Gastrocnemius medialis (tissue), 4 donors: ENCODE results near the gene ADAMTS4. TPM values are rescaled to one million over a fixed set of nuclear protein-coding genes. Genes with fewer than 3 reads are reported as not detected.

Source experiments
- ATAC-seq, 2 donors: fragments of 150-250 bp; one replicate each; pipeline ENCODE4 v1.9.1; 2016
- DNase-seq, 2 donors: peaks; one replicate each; pipeline ENCODE4 v3.0.0-alpha.2; 2019
- H3K27ac ChIP-seq, 4 donors: fragments of 200-600 bp; sonication (generic); 1 replicate in 1 of 4; 2 replicates in 3 of 4; pipeline ENCODE4 v1.5.1; 2016 to 2018; ENCODE audit warnings: mild to moderate bottlenecking in 2 of 4, moderate library complexity in 1 of 4
- H3K27me3 ChIP-seq, 3 donors: fragments of 200-600 bp; sonication (generic) in 2 of 3; 1 replicate in 1 of 3; 2 replicates in 2 of 3; pipeline versions ENCODE4 v1.5.1 to v1.6.0; 2016 to 2019; ENCODE audit warnings: mild to moderate bottlenecking in 1 of 3, moderate library complexity in 1 of 3
- H3K36me3 ChIP-seq, 2 donors: fragments of 200-600 bp; sonication (generic) in 1 of 2; one replicate each; pipeline ENCODE4 v1.5.1; 2017 to 2018
- H3K4me1 ChIP-seq, 2 donors: fragments of 200-600 bp; sonication (generic) in 1 of 2; one replicate each; pipeline ENCODE4 v1.5.1; 2016 to 2017; ENCODE audit warnings: mild to moderate bottlenecking in 2 of 2
- H3K4me3 ChIP-seq, 4 donors: fragments of 200-600 bp; sonication (generic) in 3 of 4; 1 replicate in 1 of 4; 2 replicates in 3 of 4; pipeline ENCODE4 v1.5.1; 2016 to 2019; ENCODE audit warnings: mild to moderate bottlenecking in 2 of 4
- H3K9me3 ChIP-seq, 3 donors: fragments of 200-600 bp; sonication (generic) in 2 of 3; 1 replicate in 1 of 3; 2 replicates in 2 of 3; pipeline ENCODE4 v1.5.1; 2016 to 2019
- CTCF ChIP-seq, 5 experiments: fragments of 450-650 bp in 3 of 5; fragments of 200-600 bp in 2 of 5; sonication (generic) in 2 of 5; IDR thresholded peaks in 4 of 5; conservative IDR thresholded peaks in 1 of 5; 1 replicate in 4 of 5; 2 replicates in 1 of 5; pipeline ENCODE4 v1.5.1; 2016 to 2019; ENCODE audit warnings: antibody characterized with exemption in 5 of 5, mild to moderate bottlenecking in 3 of 5, moderate library complexity in 3 of 5
- POLR2A ChIP-seq, 2 donors: fragments of 450-650 bp; IDR thresholded peaks; one replicate each; pipeline ENCODE4 v1.6.1; 2017; ENCODE audit warnings: antibody characterized with exemption in 2 of 2, mild to moderate bottlenecking in 2 of 2, moderate library complexity in 2 of 2
- in situ Hi-C, 4 donors: fragments of 200-750 bp; cut with MboI; loops; one replicate each; pipeline versions ENCODE4 v1.15.0 to v1.8.0; 2017; ENCODE audit warnings: low sequenced_read_pairs in 4 of 4
- intact Hi-C: fragments of 100-400 bp; cut with DNase I; formaldehyde crosslinking; loops from one replicate; pipeline ENCODE4 v1.15.1; 2023; ENCODE audit warnings: low total_unique reads
- total RNA-seq, 4 donors: library from RNA; depleted of rRNA; stranded (reverse); fragments of >200 nt; gene quantifications; one replicate each; pipeline versions ENCODE4 v1.1.0 to v1.2.3, GENCODE V29; 2016

Gene ADAMTS4
- total RNA-seq, 4 donors from 2014 or later = 1.2 to 12.4 (median 5.2) TPM

DNA sequence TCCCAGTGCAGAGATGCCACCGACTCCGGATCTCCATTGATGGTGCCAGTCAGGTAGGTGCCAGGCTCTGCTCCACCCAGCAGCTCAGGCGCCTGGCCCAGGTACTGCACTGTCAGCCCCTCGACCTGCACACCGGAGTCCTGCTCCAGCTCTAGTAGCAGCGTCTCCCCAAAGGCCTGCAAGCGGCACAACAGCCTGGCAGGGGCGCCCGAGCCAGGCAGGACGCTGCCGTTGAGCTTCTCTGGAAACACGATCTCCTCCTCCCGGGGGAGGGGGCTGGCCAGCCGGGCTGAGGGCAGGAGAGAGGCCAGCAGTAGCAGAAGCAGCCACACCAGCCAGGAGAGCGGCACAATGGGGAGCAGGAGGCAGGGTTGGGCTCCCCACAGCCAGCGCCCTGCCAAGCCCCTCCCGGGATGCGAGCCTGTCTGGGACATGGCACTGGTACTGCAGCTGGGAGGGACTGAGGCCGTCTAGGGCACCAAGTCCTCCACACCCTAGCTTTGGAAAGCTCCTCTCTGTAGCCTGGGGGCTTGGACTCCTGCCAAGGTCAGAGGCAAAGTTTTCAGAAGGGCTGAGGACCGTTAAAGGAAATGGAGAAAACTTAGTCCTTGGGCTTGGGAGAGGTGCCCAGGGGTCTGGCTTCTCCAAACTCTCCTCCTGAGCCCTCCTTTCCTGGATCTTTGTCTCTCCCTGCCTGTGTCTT is 509 bp downstream of the ADAMTS4 start:
- DNase-seq = peak in 1 of 2 donors; percentile 47
- in situ Hi-C loops = loop anchor here in 2 of 4 donors (10.0 to 25.0 kb wide), 2 partner anchors 186 to 564 kb away; partner anchors contain the start of gene ATF6 (in 1 of the 2)
- Histone ChIP-seq H3K4me1 (peaks cover 48 to 49% of the 10 kb centered on the region in 2 donors), H3K27me3 (no peaks in the 10 kb centered on the region), H3K9me3 (no peaks in the 10 kb centered on the region), H3K27ac (peak overlapping the region; percentile 94 to 99 (median 98)), H3K36me3 (no peaks in the 10 kb centered on the region), H3K4me3 (peak overlapping the region; percentile 36 to 55 (median 42))
- ATAC-seq = no peak
- TF ChIP-seq CTCF (IDR thresholded peaks at IDR 0.05 in 4 of 5, conservative IDR thresholded peaks at IDR 0.05 in 1 of 5) (no peak), POLR2A (IDR thresholded peaks at IDR 0.05) (no peak)
- intact Hi-C loops = no loop called here

- Histone ChIP-seq H3K36me3 (no peaks in the 10 kb centered on the region), H3K27ac (peak overlapping the region; percentile 94 to 99 (median 98)), H3K27me3 (no peaks in the 10 kb centered on the region), H3K4me3 (peak overlapping the region; percentile 36 to 55 (median 42)), H3K4me1 (peaks cover 41 to 42% of the 10 kb centered on the region in 2 donors), H3K9me3 (no peaks in the 10 kb centered on the region)
- intact Hi-C loops = no loop called here
- no peak for ATAC-seq
- TF ChIP-seq POLR2A (IDR thresholded peaks at IDR 0.05) (no peak), CTCF (IDR thresholded peaks at IDR 0.05 in 4 of 5, conservative IDR thresholded peaks at IDR 0.05 in 1 of 5) (no peak)
- DNase-seq = no peak
- in situ Hi-C loops = loop anchor here in 2 of 4 donors (10.0 to 25.0 kb wide), 2 partner anchors 187 to 565 kb away; partner anchors contain the start of gene ATF6 (in 1 of the 2)
Observed at GRCh38 chr1:161197560-161198193, 1.2 kb downstream of the ADAMTS4 start.

DNA sequence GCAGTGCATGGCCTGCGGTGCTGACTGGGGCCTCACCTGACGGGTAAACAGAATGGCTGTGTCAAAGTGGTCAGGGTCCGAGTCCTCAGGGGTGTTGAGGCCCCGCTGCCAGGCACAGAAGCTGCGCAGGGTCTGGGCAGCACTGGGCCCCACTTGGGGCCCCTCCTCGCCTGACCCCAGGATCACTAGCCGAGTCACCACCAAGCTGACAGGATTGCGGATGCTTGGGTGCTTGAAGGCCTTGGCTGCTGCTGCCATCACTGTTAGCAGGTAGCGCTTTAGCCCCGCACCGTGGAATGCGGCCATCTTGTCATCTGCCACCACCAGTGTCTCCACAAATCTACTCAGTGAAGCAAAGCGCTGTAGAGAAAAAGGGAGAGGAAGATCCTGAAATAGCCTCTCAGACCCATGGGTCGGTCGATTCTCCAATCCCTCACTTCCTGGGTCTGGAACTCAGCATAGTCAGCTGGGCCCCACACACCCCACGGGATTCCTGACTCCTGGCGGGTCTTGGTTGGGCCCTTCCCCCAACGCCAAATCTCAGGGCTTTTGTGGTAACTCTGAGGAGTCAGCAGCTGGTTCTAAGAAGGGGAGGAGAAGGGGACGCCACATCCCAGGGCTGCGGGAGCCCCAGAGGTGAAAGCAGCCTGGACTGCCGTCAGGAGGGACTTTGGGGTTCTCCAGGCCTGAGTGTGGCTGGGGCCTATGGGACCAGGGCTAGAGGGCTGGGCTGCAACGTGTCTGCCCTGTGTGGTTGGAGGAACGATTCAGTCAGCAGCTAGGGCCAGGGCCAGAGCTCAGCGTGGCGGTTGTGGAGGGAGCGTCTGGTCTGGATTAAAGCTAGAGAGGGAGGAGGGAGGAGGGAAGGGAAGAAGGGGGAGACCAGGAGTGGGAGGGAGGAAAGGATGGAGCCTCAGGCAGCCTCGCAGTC is 2.1 kb downstream of the ADAMTS4 start:
- DNase-seq (no peak), ATAC-seq (no peak)
- Histone ChIP-seq H3K36me3 (no peaks in the 10 kb centered on the region), H3K27ac (peak overlapping the region; percentile 94 to 99 (median 98)), H3K4me3 (peak overlapping the region in 3 of 4 donors; percentile 35 to 55 (median 43)), H3K9me3 (no peaks in the 10 kb centered on the region), H3K4me1 (peaks cover 41 to 42% of the 10 kb centered on the region in 2 donors), H3K27me3 (no peaks in the 10 kb centered on the region)
- intact Hi-C loops (no loop called here), in situ Hi-C loops (loop anchor here in 2 of 4 donors (10.0 to 25.0 kb wide), 2 partner anchors 188 to 566 kb away; partner anchors contain the start of gene ATF6 (in 1 of the 2))
- TF ChIP-seq POLR2A (IDR thresholded peaks at IDR 0.05) (no peak), CTCF (IDR thresholded peaks at IDR 0.05 in 4 of 5, conservative IDR thresholded peaks at IDR 0.05 in 1 of 5) (no peak)

GRCh38 chr1:161196111-161196510 is 2.7 kb downstream of the ADAMTS4 start:
- H3K9me3 ChIP-seq = no peaks in the 10 kb centered on the region
- DNase-seq = no peak
- peaks cover 37 to 39% of the 10 kb centered on the region in 2 donors for H3K4me1 ChIP-seq
- in situ Hi-C loops = loop anchor here in 2 of 4 donors (10.0 to 25.0 kb wide), 2 partner anchors 189 to 566 kb away; partner anchors contain the start of gene ATF6 (in 1 of the 2)
- intact Hi-C loops = no loop called here
- no peaks in the 10 kb centered on the region for H3K36me3 ChIP-seq
- peak overlapping the region; percentile 94 to 99 (median 98) for H3K27ac ChIP-seq
- no peak for ATAC-seq
- peak overlapping the region in 2 of 4 donors; percentile 43 to 55 for H3K4me3 ChIP-seq
- H3K27me3 ChIP-seq = no peaks in the 10 kb centered on the region
- TF ChIP-seq POLR2A (IDR thresholded peaks at IDR 0.05) (no peak), CTCF (IDR thresholded peaks at IDR 0.05 in 4 of 5, conservative IDR thresholded peaks at IDR 0.05 in 1 of 5) (no peak)
